WTC11 (cell line): ENCODE results near the gene TRIM17. TPM values are rescaled to one million over a fixed set of nuclear protein-coding genes. Genes with fewer than 3 reads are reported as not detected.

ENCODE experiments used
- ATAC-seq: fragments of 200-7000 bp; cut with Tn5 transposase; 2 replicates; pipeline ENCODE4 v1.10.0; 2021; ENCODE audit warnings: mild to moderate bottlenecking, moderate library complexity
- CTCF ChIA-PET: fragments of 300-600 bp; sonication (Branson Sonifier 250); formaldehyde crosslinking; loops from one replicate; lab custom pipeline; 2021; ENCODE audit warnings: antibody characterized with exemption; lab: Charles Lee
- POLR2A ChIA-PET: fragments of 350-600 bp; sonication (Branson Sonifier 250); formaldehyde crosslinking; loops from one replicate; lab custom pipeline; 2021; ENCODE audit warnings: antibody characterized with exemption; lab: Charles Lee
- DNase-seq: peaks from one replicate; pipeline ENCODE4 v3.0.0; 2021; ENCODE audit warnings: low spot score
- H3K27ac Mint-ChIP-seq: 2 replicates; pipeline ENCODE4 v1.8.0; 2021; ENCODE audit warnings: mixed read lengths
- H3K27me3 Mint-ChIP-seq: 2 replicates; pipeline ENCODE4 v1.8.0; 2021; ENCODE audit warnings: low read depth, mild to moderate bottlenecking, moderate library complexity, mixed read lengths
- H3K36me3 Mint-ChIP-seq: 2 replicates; pipeline ENCODE4 v1.8.0; 2021; ENCODE audit warnings: mixed read lengths
- H3K4me1 Mint-ChIP-seq: 2 replicates; pipeline ENCODE4 v1.8.0; 2022; ENCODE audit warnings: mixed read lengths
- H3K4me3 Mint-ChIP-seq: 2 replicates; pipeline ENCODE4 v1.8.0; 2021; ENCODE audit warnings: mild to moderate bottlenecking, moderate library complexity, mixed read lengths
- H3K9me3 Mint-ChIP-seq: 2 replicates; pipeline ENCODE4 v1.8.0; 2021; ENCODE audit warnings: mixed read lengths
- CREM ChIP-seq: sonication (generic); formaldehyde crosslinking; IDR thresholded peaks from 2 replicates; pipeline ENCODE4 v1.8.1; 2022; ENCODE audit warnings: mild to moderate bottlenecking, missing genetic modification reagents, moderate library complexity
- EMX1 ChIP-seq: fragments of 250-450 bp; sonication (Bioruptor Pico); IDR thresholded peaks from 2 replicates; pipeline ENCODE4 v1.8.0; 2021; ENCODE audit warnings: mild to moderate bottlenecking
- GABPB1 ChIP-seq: sonication (generic); formaldehyde crosslinking; IDR thresholded peaks from 2 replicates; pipeline ENCODE4 v1.8.1; 2023; ENCODE audit warnings: mild to moderate bottlenecking, missing genetic modification reagents
- GTF2I ChIP-seq: fragments of 250-450 bp; sonication (Bioruptor Pico); conservative IDR thresholded peaks from 2 replicates; pipeline ENCODE4 v1.4.0; 2021; ENCODE audit warnings: mild to moderate bottlenecking
- HMGA2 ChIP-seq: fragments of 250-450 bp; sonication (Bioruptor Pico); IDR thresholded peaks from 2 replicates; pipeline ENCODE4 v1.4.0; 2021; ENCODE audit warnings: mild to moderate bottlenecking, moderate library complexity
- JAZF1 ChIP-seq: fragments of 250-450 bp; sonication (Bioruptor Pico); IDR thresholded peaks from 2 replicates; pipeline ENCODE4 v1.9.0; 2021; ENCODE audit warnings: moderate library complexity, mild to moderate bottlenecking, inconsistent platforms
- MAX ChIP-seq: sonication (generic); formaldehyde crosslinking; IDR thresholded peaks from 2 replicates; pipeline ENCODE4 v1.8.0; 2022; ENCODE audit warnings: mild to moderate bottlenecking, missing genetic modification reagents
- NFE2L1 ChIP-seq: sonication (generic); formaldehyde crosslinking; IDR thresholded peaks from 2 replicates; pipeline ENCODE4 v1.8.1; 2023; ENCODE audit warnings: missing genetic modification reagents
- SP1 ChIP-seq: sonication (generic); formaldehyde crosslinking; conservative IDR thresholded peaks from 2 replicates; pipeline ENCODE4 v1.8.1; 2022; ENCODE audit warnings: missing genetic modification reagents
- ZNF138 ChIP-seq: sonication (generic); formaldehyde crosslinking; conservative IDR thresholded peaks from 2 replicates; pipeline ENCODE4 v1.8.1; 2022; ENCODE audit warnings: mild to moderate bottlenecking, moderate library complexity, missing genetic modification reagents
- ZNF532 ChIP-seq: fragments of 250-450 bp; sonication (Bioruptor Pico); IDR thresholded peaks from 2 replicates; pipeline ENCODE4 v1.9.0; 2021; ENCODE audit warnings: mild to moderate bottlenecking, borderline replicate concordance
- total RNA-seq: library from RNA; stranded (reverse); gene quantifications from 3 replicates; pipeline ENCODE4 v1.2.3, GENCODE V29; 2021
- TF ChIP-seq, protein P1 (sequence below): sonication (generic); formaldehyde crosslinking; conservative IDR thresholded peaks from 2 replicates; pipeline ENCODE4 v1.8.1; 2023; ENCODE audit warnings: mild to moderate bottlenecking, low read depth, missing genetic modification reagents, moderate library complexity
- TF ChIP-seq, protein P2 (sequence below): fragments of 250-450 bp; sonication (Bioruptor Pico); conservative IDR thresholded peaks from 2 replicates; pipeline ENCODE4 v1.9.0; 2021; ENCODE audit warnings: mild to moderate bottlenecking
- TF ChIP-seq, protein P3 (sequence below): sonication (generic); formaldehyde crosslinking; IDR thresholded peaks from 2 replicates; pipeline ENCODE4 v1.8.1; 2022; ENCODE audit warnings: missing genetic modification reagents, borderline replicate concordance

The TRIM17 gene
- total RNA-seq, 1 experiment from 2014 or later = 2.6 TPM

DNA sequence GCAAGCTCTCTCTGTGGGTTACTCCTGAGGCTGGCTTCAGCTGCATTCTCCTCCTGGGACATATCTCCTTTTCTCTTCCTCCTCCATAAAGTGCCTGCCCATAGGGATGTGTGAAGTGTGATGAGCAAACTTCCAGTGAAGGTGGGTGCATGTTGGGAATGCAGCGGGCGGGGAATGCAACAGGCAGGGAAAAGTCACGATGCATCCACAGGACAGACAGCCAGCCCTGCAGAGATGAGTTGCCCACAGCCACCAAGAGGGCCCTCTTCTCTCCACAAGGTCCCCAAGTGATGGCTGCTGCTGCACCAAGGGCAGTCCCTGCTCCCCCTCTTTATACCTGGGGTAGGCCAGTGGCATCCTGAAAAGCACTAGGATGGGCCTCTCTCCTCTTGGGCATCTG lies 37.0 kb upstream of the TRIM17 start:
- H3K27ac Mint-ChIP-seq = no peak overlapping the region
- H3K4me1 Mint-ChIP-seq = peaks cover 14% of the 10 kb centered on the region
- peaks cover 5% of the 10 kb centered on the region for H3K27me3 Mint-ChIP-seq
- ChIA-PET CTCF (interaction anchor here (1.4 kb wide), 1 partner anchor 11 kb away, joined by 4 read pairs; no protein-coding TSS in a partner anchor), POLR2A (interaction anchor here (1.1 to 1.4 kb wide), 2 partner anchors 10 to 48 kb away, joined by 4 to 6 read pairs; no protein-coding TSS in a partner anchor)
- H3K36me3 Mint-ChIP-seq = peaks cover 3% of the 10 kb centered on the region; the same call in 1 of the 2 replicates
- H3K4me3 Mint-ChIP-seq = no peak overlapping the region
- no peak for ATAC-seq
- TF ChIP-seq ZNF532 (CRISPR knock-in tag) (no peak), NFE2L1 (CRISPR knock-in tag) (no peak), MAX (CRISPR knock-in tag) (no peak), GTF2I (CRISPR knock-in tag) (no peak), EMX1 (CRISPR knock-in tag) (no peak), JAZF1 (CRISPR knock-in tag) (no peak), CREM (CRISPR knock-in tag) (no peak), ZNF138 (CRISPR knock-in tag) (no peak), SP1 (no peak), GABPB1 (CRISPR knock-in tag) (no peak), HMGA2 (CRISPR knock-in tag) (no peak)
- TF ChIP-seq, protein P1, sequence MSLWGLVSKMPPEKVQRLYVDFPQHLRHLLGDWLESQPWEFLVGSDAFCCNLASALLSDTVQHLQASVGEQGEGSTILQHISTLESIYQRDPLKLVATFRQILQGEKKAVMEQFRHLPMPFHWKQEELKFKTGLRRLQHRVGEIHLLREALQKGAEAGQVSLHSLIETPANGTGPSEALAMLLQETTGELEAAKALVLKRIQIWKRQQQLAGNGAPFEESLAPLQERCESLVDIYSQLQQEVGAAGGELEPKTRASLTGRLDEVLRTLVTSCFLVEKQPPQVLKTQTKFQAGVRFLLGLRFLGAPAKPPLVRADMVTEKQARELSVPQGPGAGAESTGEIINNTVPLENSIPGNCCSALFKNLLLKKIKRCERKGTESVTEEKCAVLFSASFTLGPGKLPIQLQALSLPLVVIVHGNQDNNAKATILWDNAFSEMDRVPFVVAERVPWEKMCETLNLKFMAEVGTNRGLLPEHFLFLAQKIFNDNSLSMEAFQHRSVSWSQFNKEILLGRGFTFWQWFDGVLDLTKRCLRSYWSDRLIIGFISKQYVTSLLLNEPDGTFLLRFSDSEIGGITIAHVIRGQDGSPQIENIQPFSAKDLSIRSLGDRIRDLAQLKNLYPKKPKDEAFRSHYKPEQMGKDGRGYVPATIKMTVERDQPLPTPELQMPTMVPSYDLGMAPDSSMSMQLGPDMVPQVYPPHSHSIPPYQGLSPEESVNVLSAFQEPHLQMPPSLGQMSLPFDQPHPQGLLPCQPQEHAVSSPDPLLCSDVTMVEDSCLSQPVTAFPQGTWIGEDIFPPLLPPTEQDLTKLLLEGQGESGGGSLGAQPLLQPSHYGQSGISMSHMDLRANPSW (CRISPR knock-in tag) = no peak
- TF ChIP-seq, protein P2, sequence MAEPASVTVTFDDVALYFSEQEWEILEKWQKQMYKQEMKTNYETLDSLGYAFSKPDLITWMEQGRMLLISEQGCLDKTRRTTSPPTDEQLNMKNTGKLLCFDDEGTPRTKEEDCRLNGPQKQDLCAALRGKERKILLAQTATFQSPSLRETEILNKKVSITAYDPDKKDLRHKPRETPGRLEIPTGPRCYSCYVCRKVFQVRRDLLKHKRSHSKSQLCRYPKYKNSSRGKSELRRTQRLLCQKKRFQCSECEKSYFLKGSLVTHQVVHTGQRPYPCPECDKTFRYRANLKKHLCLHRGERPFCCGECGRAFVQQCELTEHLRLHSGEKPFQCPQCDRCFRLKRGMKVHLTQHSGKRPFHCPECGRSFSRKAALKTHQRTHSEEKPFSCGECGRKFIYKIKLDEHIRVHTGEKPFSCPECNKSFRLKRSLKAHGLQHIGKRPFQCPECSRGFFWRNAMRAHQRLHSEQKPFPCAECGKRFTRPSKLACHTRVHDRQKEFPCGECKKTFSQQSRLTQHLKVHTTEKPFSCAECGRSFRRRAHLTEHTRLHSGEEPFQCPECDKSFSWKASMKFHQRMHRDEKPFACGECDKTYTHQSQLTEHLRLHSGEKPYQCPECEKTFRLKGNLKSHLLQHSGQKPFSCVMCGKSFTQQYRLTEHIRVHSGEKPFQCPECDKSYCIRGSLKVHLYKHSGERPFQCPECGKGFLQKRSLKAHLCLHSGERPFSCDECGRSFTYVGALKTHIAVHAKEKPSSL (CRISPR knock-in tag) = no peak
- TF ChIP-seq, protein P3, sequence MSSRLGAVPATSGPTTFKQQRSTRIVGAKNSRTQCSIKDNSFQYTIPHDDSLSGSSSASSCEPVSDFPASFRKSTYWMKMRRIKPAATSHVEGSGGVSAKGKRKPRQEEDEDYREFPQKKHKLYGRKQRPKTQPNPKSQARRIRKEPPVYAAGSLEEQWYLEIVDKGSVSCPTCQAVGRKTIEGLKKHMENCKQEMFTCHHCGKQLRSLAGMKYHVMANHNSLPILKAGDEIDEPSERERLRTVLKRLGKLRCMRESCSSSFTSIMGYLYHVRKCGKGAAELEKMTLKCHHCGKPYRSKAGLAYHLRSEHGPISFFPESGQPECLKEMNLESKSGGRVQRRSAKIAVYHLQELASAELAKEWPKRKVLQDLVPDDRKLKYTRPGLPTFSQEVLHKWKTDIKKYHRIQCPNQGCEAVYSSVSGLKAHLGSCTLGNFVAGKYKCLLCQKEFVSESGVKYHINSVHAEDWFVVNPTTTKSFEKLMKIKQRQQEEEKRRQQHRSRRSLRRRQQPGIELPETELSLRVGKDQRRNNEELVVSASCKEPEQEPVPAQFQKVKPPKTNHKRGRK (CRISPR knock-in tag) = no peak
- no peaks in the 10 kb centered on the region for H3K9me3 Mint-ChIP-seq
- no peak for DNase-seq
